HCT116 (cell line): ENCODE data around the gene GNB1. TPM values are rescaled to one million over a fixed set of nuclear protein-coding genes. Genes with fewer than 3 reads are reported as not detected.

Source experiments
- ATAC-seq: fragments of 200-7000 bp; cut with Tn5 transposase; 2 replicates; pipeline ENCODE4 v1.9.1; 2020; ENCODE audit warnings: mild to moderate bottlenecking, moderate library complexity
- BruUV-seq: library from RNA; stranded (reverse); fragments of 400-500 nt; replicated peaks from 2 replicates; lab custom pipeline; 2021; lab: Mats Ljungman, UMichigan
- CTCF ChIA-PET: fragments of 300-600 bp; sonication (Branson Sonifier 250); formaldehyde crosslinking; loops from one replicate; lab custom pipeline; 2021; ENCODE audit warnings: antibody characterized with exemption; lab: Charles Lee
- POLR2A ChIA-PET: fragments of 300-600, 350-600 bp; sonication (Branson Sonifier 250); formaldehyde crosslinking; loops from one replicate; lab custom pipeline; 2021; ENCODE audit warnings: antibody characterized with exemption; lab: Charles Lee
- RAD21 ChIA-PET, 2 experiments: fragments of 300-600 bp; sonication (Branson Sonifier 250); formaldehyde crosslinking; loops; one replicate each; lab custom pipeline; 2023; ENCODE audit warnings: low total read pairs in 2 of 2; ENCODE audit not compliant: uncharacterized antibody in 2 of 2, unreplicated experiment in 2 of 2, low non-redundant PET in 1 of 2; lab: Charles Lee
- DNase-seq: peaks from one replicate; pipeline ENCODE4 v3.0.0-alpha.2; 2010; ENCODE audit warnings: low read depth, low spot score
- H2AFZ ChIP-seq: fragments of 200-600 bp; shearing (Covaris generic), sonication (generic); 2 replicates; pipeline ENCODE4 v1.6.1; 2017; ENCODE audit warnings: low read depth, mixed run types, mixed read lengths, antibody characterized with exemption, low read length; ENCODE audit not compliant: poor library complexity, severe bottlenecking
- H3K27ac ChIP-seq: 2 replicates; pipeline ENCODE4 v1.5.1; 2012; ENCODE audit warnings: low read depth, low read length
- H3K27me3 ChIP-seq: fragments of 200-600 bp; sonication (generic); 2 replicates; pipeline ENCODE4 v1.6.1; 2016; ENCODE audit warnings: mixed run types, low read length, mixed read lengths; ENCODE audit not compliant: insufficient read depth
- H3K36me3 ChIP-seq, 2 experiments: fragments of 200-500 bp in 1 of 2; fragments of 200-600 bp in 1 of 2; sonication (Bioruptor generic) in 1 of 2; sonication (generic) in 1 of 2; 2 replicates each; pipeline versions ENCODE4 v1.5.1 to v1.6.1; 2014 to 2016; ENCODE audit warnings: low read length in 2 of 2, inconsistent platforms in 1 of 2, mixed read lengths in 1 of 2, mixed run types in 1 of 2; ENCODE audit not compliant: insufficient read depth in 2 of 2, control insufficient read depth in 1 of 2
- H3K4me1 ChIP-seq, 2 experiments: fragments of 200-600 bp in 1 of 2; sonication (generic) in 1 of 2; 2 replicates each; pipeline versions ENCODE4 v1.5.1 to v1.6.1; 2012 to 2017; ENCODE audit warnings: low read length in 2 of 2, inconsistent platforms in 1 of 2, mild to moderate bottlenecking in 1 of 2, mixed read lengths in 1 of 2, mixed run types in 1 of 2, moderate library complexity in 1 of 2; ENCODE audit not compliant: insufficient read depth in 2 of 2, control insufficient read depth in 1 of 2
- H3K4me2 ChIP-seq: fragments of 200-600 bp; sonication (generic); 2 replicates; pipeline ENCODE4 v1.6.1; 2017; ENCODE audit warnings: mixed run types, low read length, mixed read lengths
- H3K4me3 ChIP-seq, 2 experiments: fragments of 200-600 bp in 1 of 2; sonication (generic) in 1 of 2; replicated peaks in 1 of 2; 2 replicates each; pipeline ENCODE4 v1.5.1; 2011 to 2016; ENCODE audit warnings: low read length in 2 of 2, control low read depth in 1 of 2, low read depth in 1 of 2, mild to moderate bottlenecking in 1 of 2, mixed read lengths in 1 of 2, mixed run types in 1 of 2
- H3K79me2 ChIP-seq: fragments of 200-600 bp; sonication (generic); 2 replicates; pipeline ENCODE4 v1.6.1; 2017; ENCODE audit warnings: mild to moderate bottlenecking, mixed run types, low read length, moderate library complexity, mixed read lengths; ENCODE audit not compliant: insufficient read depth
- H3K9ac ChIP-seq: fragments of 200-600 bp; sonication (generic); 2 replicates; pipeline ENCODE4 v1.6.1; 2016; ENCODE audit warnings: low read length, mixed read lengths
- H3K9me2 ChIP-seq: fragments of 200-600 bp; sonication (generic), shearing (Covaris generic); 2 replicates; pipeline ENCODE4 v1.6.1; 2017; ENCODE audit warnings: mixed run types, mild to moderate bottlenecking, moderate library complexity; ENCODE audit not compliant: insufficient read depth
- H3K9me3 ChIP-seq, 2 experiments: fragments of 200-500 bp in 1 of 2; fragments of 200-600 bp in 1 of 2; sonication (Bioruptor generic) in 1 of 2; sonication (generic) in 1 of 2; 2 replicates each; pipeline ENCODE4 v1.6.1; 2014 to 2017; ENCODE audit warnings: low read length in 2 of 2, mixed read lengths in 2 of 2, inconsistent platforms in 1 of 2, low read depth in 1 of 2, mild to moderate bottlenecking in 1 of 2, mixed run types in 1 of 2, moderate library complexity in 1 of 2; ENCODE audit not compliant: control insufficient read depth in 1 of 2, insufficient read depth in 1 of 2
- H4K20me1 ChIP-seq: fragments of 200-600 bp; sonication (generic), shearing (Covaris generic); 2 replicates; pipeline ENCODE4 v1.6.1; 2017; ENCODE audit warnings: mixed run types, mild to moderate bottlenecking, moderate library complexity; ENCODE audit not compliant: insufficient read depth
- CBX3 ChIP-seq: IDR thresholded peaks from 2 replicates; pipeline ENCODE4 v1.6.1; 2012; ENCODE audit warnings: low read depth
- CTCF ChIP-seq, 3 experiments: fragments of 200-600 bp in 1 of 3; sonication (generic) in 1 of 3; IDR thresholded peaks in 2 of 3; conservative IDR thresholded peaks in 1 of 3; 2 replicates each; pipeline ENCODE4 v1.5.1; 2012 to 2017; ENCODE audit warnings: low read depth in 2 of 3, low read length in 2 of 3, antibody characterized with exemption in 1 of 3, borderline replicate concordance in 1 of 3, control low read depth in 1 of 3, mild to moderate bottlenecking in 1 of 3, mixed read lengths in 1 of 3, mixed run types in 1 of 3, moderate library complexity in 1 of 3; ENCODE audit not compliant: insufficient read depth in 1 of 3
- EGR1 ChIP-seq: IDR thresholded peaks from 2 replicates; pipeline ENCODE4 v1.6.1; 2012; ENCODE audit warnings: low read depth
- MAX ChIP-seq: IDR thresholded peaks from 2 replicates; pipeline ENCODE4 v1.6.1; 2012
- POLR2A ChIP-seq: IDR thresholded peaks from 2 replicates; pipeline ENCODE4 v1.7.0; 2011; ENCODE audit warnings: borderline replicate concordance; ENCODE audit not compliant: insufficient read depth, insufficient read length; ENCODE audit errors: extremely low read depth
- REST ChIP-seq: IDR thresholded peaks from 2 replicates; pipeline ENCODE4 v1.6.1; 2012; ENCODE audit warnings: low read depth
- intact Hi-C: fragments of 100-400 bp; cut with micrococcal nuclease; formaldehyde crosslinking; loops from 2 replicates; pipeline ENCODE4 v1.10.0; 2022
- total RNA-seq: library from RNA; stranded (reverse); gene quantifications from one replicate; pipeline ENCODE4 v1.2.1, GENCODE V29; 2021; ENCODE audit not compliant: unreplicated experiment

The GNB1 gene
- total RNA-seq, 1 experiment from 2014 or later, result 371 TPM

GRCh38 chr1:1895060-1895418 lies 4.2 kb upstream of the GNB1 start (continued):
- TF ChIP-seq CBX3, result no peak
- no peak for TF ChIP-seq REST
- TF ChIP-seq CTCF (IDR thresholded peaks at IDR 0.05 in 2 of 3, conservative IDR thresholded peaks at IDR 0.05 in 1 of 3; ENCODE audit: borderline replicate concordance in 1 of 3, insufficient read depth in 1 of 3, low read depth in 2 of 3, low read length in 2 of 3), result no peak
- no peak for TF ChIP-seq EGR1

GRCh38 chr1:1894354-1895059 lies 3.6 kb upstream of the GNB1 start:
- Histone ChIP-seq H3K4me2 (peak overlapping the region; percentile 37), H3K9me2 (no peaks in the 10 kb centered on the region), H3K9ac (no peak overlapping the region; the same call in 1 of the 2 replicates), H3K27me3 (no peaks in the 10 kb centered on the region), H3K4me1 (peaks cover 32 to 50% of the 10 kb centered on the region in 2 experiments), H2AFZ (no peak overlapping the region), H3K36me3 (no peaks in the 10 kb centered on the region), H3K4me3 (no peak overlapping the region), H3K9me3 (no peaks in the 10 kb centered on the region), H4K20me1 (no peaks in the 10 kb centered on the region), H3K27ac (peak overlapping the region; percentile 6; the same call in 1 of the 2 replicates), H3K79me2 (peaks cover 7% of the 10 kb centered on the region)
- BruUV-seq, result no TSS peak
- RAD21 ChIA-PET, result no interaction called here
- CTCF ChIA-PET, result interaction anchor here (1.2 kb wide), 1 partner anchor 12 kb away, joined by 5 read pairs; no protein-coding TSS in a partner anchor
- DNase-seq (no peak), ATAC-seq (no peak)
- POLR2A ChIA-PET, result interaction anchor here (1.1 to 1.6 kb wide), 2 partner anchors 11 to 14 kb away, joined by 3 to 5 read pairs; no protein-coding TSS in a partner anchor
- TF ChIP-seq CTCF (IDR thresholded peaks at IDR 0.05 in 2 of 3, conservative IDR thresholded peaks at IDR 0.05 in 1 of 3; ENCODE audit: borderline replicate concordance in 1 of 3, insufficient read depth in 1 of 3, low read depth in 2 of 3, low read length in 2 of 3) (no peak), POLR2A (no peak), MAX (no peak), REST (no peak)
- intact Hi-C loops, result no loop called here
